DMS79 (cell line): Measurements from ENCODE around the gene SIN3A.
"Not testable (repeated sequence)": the region's sequence is repeated elsewhere in the genome, so short reads cannot be mapped to it uniquely, and the experiment has no call there.

Experiments
- DNase-seq: peaks from one replicate; lab custom pipeline; 2025; lab: John Stamatoyannopoulos, UW

Gene SIN3A

GRCh38 chr15:75356006-75356405 is 95.5 kb downstream of the SIN3A start:
- no peak for DNase-seq

- DNase-seq, result no peak
Observed at GRCh38 chr15:75355369-75355768, 96.1 kb downstream of the SIN3A start.

GRCh38 chr15:75354454-75354853 is 97.0 kb downstream of the SIN3A start:
- no peak for DNase-seq

- DNase-seq, result no peak
Observed at GRCh38 chr15:75353604-75354003, 97.9 kb downstream of the SIN3A start.

GRCh38 chr15:75352186-75353080 is 99.1 kb downstream of the SIN3A start:
- DNase-seq, result no peak

GRCh38 chr15:75350601-75351361 is 100.7 kb downstream of the SIN3A start:
- no peak for DNase-seq

GRCh38 chr15:75349851-75350588 is 101.5 kb downstream of the SIN3A start:
- DNase-seq, result no peak

- DNase-seq, result not testable (repeated sequence)
Observed at GRCh38 chr15:75349351-75349669, 102.2 kb downstream of the SIN3A start.

- DNase-seq, result no peak
Observed at GRCh38 chr15:75348562-75349350, 102.7 kb downstream of the SIN3A start.

GRCh38 chr15:75348034-75348561 is 103.4 kb downstream of the SIN3A start:
- DNase-seq, result no peak

- no peak for DNase-seq
Observed at GRCh38 chr15:75347222-75348033, 104.1 kb downstream of the SIN3A start.

- no peak for DNase-seq
Observed at GRCh38 chr15:75346796-75347221, 104.7 kb downstream of the SIN3A start, which contains the start of gene NEIL1. Gene NEIL1 (plus strand): TSS chr15:75347039. CDS start chr15:75348906, 1,867 bp downstream.

GRCh38 chr15:75343953-75344352 is 107.5 kb downstream of the SIN3A start:
- DNase-seq, result not testable (repeated sequence)

- no peak for DNase-seq
Observed at GRCh38 chr15:75342221-75342620, 109.3 kb downstream of the SIN3A start.

- no peak for DNase-seq
Observed at GRCh38 chr15:75339531-75340240, 111.8 kb downstream of the SIN3A start.

- DNase-seq, result no peak
Observed at GRCh38 chr15:75338661-75339240, 112.7 kb downstream of the SIN3A start.

GRCh38 chr15:75335705-75336355 is 115.7 kb downstream of the SIN3A start, which contains the start of gene COMMD4:
Gene COMMD4 (plus strand): TSS chr15:75336063. CDS start chr15:75336090, 27 bp downstream.
- peak; percentile 79 for DNase-seq

GRCh38 chr15:75335313-75335704 is 116.2 kb downstream of the SIN3A start:
- no peak for DNase-seq
